Osteoblast (primary cell): ENCODE measurements around the gene UNC5A. TPM values are rescaled to one million over a fixed set of nuclear protein-coding genes. Genes with fewer than 3 reads are reported as not detected.

Experiments used
- DNase-seq: peaks from one replicate; pipeline ENCODE4 v3.0.0; 2011; ENCODE audit warnings: low spot score, mixed read lengths; ENCODE audit not compliant: insufficient read length; ENCODE audit errors: missing footprints
- H2AFZ ChIP-seq: 2 replicates; pipeline ENCODE4 v1.6.0; 2011; ENCODE audit warnings: mild to moderate bottlenecking, low read length
- H3K27ac ChIP-seq: 2 replicates; pipeline ENCODE4 v1.5.1; 2011; ENCODE audit warnings: mild to moderate bottlenecking, low read depth, low read length, moderate library complexity
- H3K27me3 ChIP-seq: 2 replicates; pipeline ENCODE4 v1.6.0; 2012; ENCODE audit warnings: mild to moderate bottlenecking, control low read depth, inconsistent platforms, low read length, moderate library complexity; ENCODE audit not compliant: insufficient read depth
- H3K36me3 ChIP-seq: 2 replicates; pipeline ENCODE4 v1.5.1; 2011; ENCODE audit warnings: mild to moderate bottlenecking, low read length, control low read depth, moderate library complexity; ENCODE audit not compliant: insufficient read depth
- H3K4me1 ChIP-seq: 2 replicates; pipeline ENCODE4 v1.5.1; 2011; ENCODE audit warnings: mild to moderate bottlenecking, low read length, control low read depth, moderate library complexity; ENCODE audit not compliant: insufficient read depth
- H3K4me2 ChIP-seq: 2 replicates; pipeline ENCODE4 v1.6.0; 2011; ENCODE audit warnings: mild to moderate bottlenecking, low read length; ENCODE audit not compliant: insufficient read depth
- H3K4me3 ChIP-seq: fragments of 200-600 bp; sonication (generic); 3 replicates; pipeline ENCODE4 v1.5.1; 2012; ENCODE audit warnings: mild to moderate bottlenecking, low read length, inconsistent platforms; ENCODE audit not compliant: insufficient read depth
- H3K79me2 ChIP-seq: 2 replicates; pipeline ENCODE4 v1.6.0; 2012; ENCODE audit warnings: mild to moderate bottlenecking, low read length, control low read depth, inconsistent platforms; ENCODE audit not compliant: insufficient read depth
- H3K9me3 ChIP-seq: 2 replicates; pipeline ENCODE4 v1.5.1; 2011; ENCODE audit warnings: low read depth, low read length, control low read depth
- H4K20me1 ChIP-seq: 2 replicates; pipeline ENCODE4 v1.6.0; 2012; ENCODE audit warnings: mild to moderate bottlenecking, low read length, control low read depth; ENCODE audit not compliant: insufficient read depth
- total RNA-seq: library from RNA; depleted of rRNA; stranded (reverse); fragments of >200 nt; gene quantifications from 2 replicates; pipeline ENCODE4 v1.2.3, GENCODE V29; 2012
- TF ChIP-seq, protein P1 (sequence below): IDR thresholded peaks from 2 replicates; pipeline ENCODE4 v1.5.1; 2011; ENCODE audit warnings: mild to moderate bottlenecking, low read depth, low read length, moderate library complexity; ENCODE audit errors: extremely low read depth

Gene UNC5A
- total RNA-seq, 1 donor: not detected

DNA sequence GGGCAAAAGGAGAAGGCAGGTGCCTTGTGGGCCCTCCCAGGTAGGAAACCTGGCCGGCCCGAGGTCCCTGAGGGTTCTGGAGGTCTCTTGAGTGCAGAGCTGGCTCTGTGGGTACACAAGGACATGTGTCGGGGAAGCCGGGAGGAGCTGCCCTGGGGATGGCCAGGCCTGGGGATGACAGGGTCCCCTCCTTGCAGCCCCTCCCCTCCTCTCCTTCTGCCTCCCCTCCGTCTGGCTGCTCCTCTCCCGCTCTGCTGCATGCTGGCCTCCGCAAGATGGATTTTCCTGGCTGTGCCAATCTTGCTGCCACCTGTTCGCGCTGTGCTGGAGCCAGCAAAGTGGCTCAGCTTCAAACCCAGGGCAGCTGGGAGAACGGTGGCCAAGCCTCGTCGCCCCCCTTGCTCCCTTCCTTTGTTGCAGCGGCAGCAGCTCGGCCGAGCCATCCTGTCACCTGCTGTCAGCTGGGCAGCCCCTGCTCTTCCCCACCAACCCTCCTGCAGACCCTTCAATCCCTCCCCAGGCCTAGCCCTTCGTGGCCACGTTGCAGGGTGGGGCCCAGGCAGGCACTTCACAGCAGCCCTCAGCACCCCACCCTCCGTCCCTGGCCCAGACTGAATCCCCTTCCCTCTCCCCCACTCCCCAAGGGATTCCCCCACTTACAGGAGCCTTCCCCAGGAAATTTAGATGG, 17.6 kb upstream of the UNC5A start:
- H3K79me2 ChIP-seq: no peaks in the 10 kb centered on the region
- H3K27me3 ChIP-seq: peaks cover 71% of the 10 kb centered on the region
- H3K36me3 ChIP-seq: no peaks in the 10 kb centered on the region
- H3K9me3 ChIP-seq: no peaks in the 10 kb centered on the region
- DNase-seq: peak; percentile 68
- H3K4me1 ChIP-seq: no peaks in the 10 kb centered on the region
- H3K4me3 ChIP-seq: no peak overlapping the region
- no peak overlapping the region for H3K4me2 ChIP-seq
- TF ChIP-seq, protein P1, sequence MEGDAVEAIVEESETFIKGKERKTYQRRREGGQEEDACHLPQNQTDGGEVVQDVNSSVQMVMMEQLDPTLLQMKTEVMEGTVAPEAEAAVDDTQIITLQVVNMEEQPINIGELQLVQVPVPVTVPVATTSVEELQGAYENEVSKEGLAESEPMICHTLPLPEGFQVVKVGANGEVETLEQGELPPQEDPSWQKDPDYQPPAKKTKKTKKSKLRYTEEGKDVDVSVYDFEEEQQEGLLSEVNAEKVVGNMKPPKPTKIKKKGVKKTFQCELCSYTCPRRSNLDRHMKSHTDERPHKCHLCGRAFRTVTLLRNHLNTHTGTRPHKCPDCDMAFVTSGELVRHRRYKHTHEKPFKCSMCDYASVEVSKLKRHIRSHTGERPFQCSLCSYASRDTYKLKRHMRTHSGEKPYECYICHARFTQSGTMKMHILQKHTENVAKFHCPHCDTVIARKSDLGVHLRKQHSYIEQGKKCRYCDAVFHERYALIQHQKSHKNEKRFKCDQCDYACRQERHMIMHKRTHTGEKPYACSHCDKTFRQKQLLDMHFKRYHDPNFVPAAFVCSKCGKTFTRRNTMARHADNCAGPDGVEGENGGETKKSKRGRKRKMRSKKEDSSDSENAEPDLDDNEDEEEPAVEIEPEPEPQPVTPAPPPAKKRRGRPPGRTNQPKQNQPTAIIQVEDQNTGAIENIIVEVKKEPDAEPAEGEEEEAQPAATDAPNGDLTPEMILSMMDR: no peak
- H2AFZ ChIP-seq: no peak overlapping the region
- H4K20me1 ChIP-seq: no peaks in the 10 kb centered on the region
- H3K27ac ChIP-seq: no peak overlapping the region

DNA sequence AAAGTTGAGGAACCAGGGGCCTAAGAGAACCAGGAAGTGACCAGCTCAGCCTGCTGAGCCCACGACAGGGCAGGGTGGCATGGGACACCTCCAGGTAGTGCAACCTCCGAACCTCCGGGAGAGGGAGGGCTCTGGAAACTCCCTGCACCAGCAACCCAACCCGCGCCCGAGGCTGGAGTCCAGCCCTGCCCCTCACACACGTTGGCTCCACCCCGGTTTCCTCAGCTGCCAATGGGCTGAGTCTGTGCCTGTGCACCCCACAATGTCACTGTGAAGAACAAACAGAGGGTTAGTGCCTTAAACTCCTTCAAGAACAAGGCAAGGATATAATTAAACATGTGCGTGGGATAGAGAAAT, 17.0 kb upstream of the UNC5A start:
- Histone ChIP-seq H3K4me2 (no peak overlapping the region), H3K9me3 (no peaks in the 10 kb centered on the region), H4K20me1 (no peaks in the 10 kb centered on the region), H3K4me1 (no peaks in the 10 kb centered on the region), H3K27me3 (peaks cover 70% of the 10 kb centered on the region), H3K36me3 (no peaks in the 10 kb centered on the region), H3K79me2 (no peaks in the 10 kb centered on the region), H3K27ac (no peak overlapping the region), H2AFZ (no peak overlapping the region), H3K4me3 (no peak overlapping the region)
- peak; percentile 73 for DNase-seq
- TF ChIP-seq, protein P1: no peak

- Histone ChIP-seq H3K4me1 (no peaks in the 10 kb centered on the region), H3K4me3 (no peak overlapping the region), H3K4me2 (no peak overlapping the region), H2AFZ (no peak overlapping the region), H3K27me3 (peaks cover 66% of the 10 kb centered on the region), H3K27ac (no peak overlapping the region), H3K9me3 (no peaks in the 10 kb centered on the region), H4K20me1 (no peaks in the 10 kb centered on the region), H3K36me3 (no peaks in the 10 kb centered on the region), H3K79me2 (no peaks in the 10 kb centered on the region)
- DNase-seq: peak; percentile 76
- TF ChIP-seq, protein P1: no peak
These were observed 16.6 kb upstream of the UNC5A start for GRCh38 chr5:176793736-176794135.

DNA sequence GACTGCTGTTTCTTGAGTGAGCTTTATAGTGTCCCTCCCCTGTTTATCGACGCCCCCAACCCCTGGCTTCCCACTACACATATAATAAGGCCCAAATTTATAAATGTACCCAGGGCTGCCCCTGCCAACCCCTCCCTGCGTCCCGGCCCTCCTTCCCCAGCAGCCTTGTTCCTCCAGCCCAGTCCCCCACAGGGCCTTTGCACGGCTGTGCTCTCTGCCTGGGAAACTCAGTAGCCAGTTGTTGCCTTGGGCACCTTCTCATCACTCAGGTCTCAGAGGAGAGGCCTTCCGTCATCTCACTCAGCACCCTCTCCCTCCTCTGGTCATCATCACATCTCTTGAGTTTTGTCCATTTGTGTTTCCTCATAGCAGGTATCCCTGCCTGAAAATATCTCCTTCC, 15.8 kb upstream of the UNC5A start:
- no peak for DNase-seq
- H3K4me1 ChIP-seq: no peaks in the 10 kb centered on the region
- H3K79me2 ChIP-seq: no peaks in the 10 kb centered on the region
- H3K4me2 ChIP-seq: no peak overlapping the region
- no peaks in the 10 kb centered on the region for H4K20me1 ChIP-seq
- no peak overlapping the region for H2AFZ ChIP-seq
- H3K27ac ChIP-seq: no peak overlapping the region
- H3K4me3 ChIP-seq: no peak overlapping the region
- no peaks in the 10 kb centered on the region for H3K9me3 ChIP-seq
- peaks cover 62% of the 10 kb centered on the region for H3K27me3 ChIP-seq
- TF ChIP-seq, protein P1: no peak
- no peaks in the 10 kb centered on the region for H3K36me3 ChIP-seq
